ENCODE results near the gene LPP.

- TF ChIP-seq EZH2 (IDR thresholded peaks at IDR 0.05; ENCODE audit: borderline replicate concordance, low read length) (no peak), CTCF (IDR thresholded peaks at IDR 0.05; ENCODE audit: low read length) (no peak)
Measured at GRCh38 chr3:188353426-188353825, 199.5 kb downstream of the LPP start.
